ENCODE data around the gene OGFOD3.
A peak's percentile ranks its signal among the peaks of the same experiment; 100 is the strongest.
"Not testable (repeated sequence)": the region's sequence is repeated elsewhere in the genome, so short reads cannot be mapped to it uniquely, and the experiment has no call there.

The OGFOD3 gene

GRCh38 chr17:82424001-82424862 is 5.8 kb upstream of the OGFOD3 start:
- no peaks in the 10 kb centered on the region for H3K36me3 ChIP-seq (ENCODE audit: control insufficient read depth, low read depth, low read length)
- no peaks in the 10 kb centered on the region for H3K4me1 ChIP-seq (ENCODE audit: control insufficient read depth, low read depth, low read length)
- H3K9me3 ChIP-seq (ENCODE audit: control insufficient read depth, low read depth, low read length), result no peaks in the 10 kb centered on the region
- H3K9ac ChIP-seq (ENCODE audit: low read length), result no peak overlapping the region
- H3K27ac ChIP-seq (ENCODE audit: low read length), result no peak overlapping the region
- H3K27me3 ChIP-seq (ENCODE audit: control insufficient read depth, insufficient read depth, low read length), result peaks cover 3% of the 10 kb centered on the region
- no peak overlapping the region for H3K4me3 ChIP-seq (ENCODE audit: low read length)

GRCh38 chr17:82419540-82419939 is 1.2 kb upstream of the OGFOD3 start:
- Histone ChIP-seq H3K4me3 (ENCODE audit: low read length) (peak overlapping the region; percentile 88), H3K9ac (ENCODE audit: low read length) (peak overlapping the region; percentile 62), H3K27me3 (ENCODE audit: control insufficient read depth, insufficient read depth, low read length) (peaks cover 5% of the 10 kb centered on the region), H3K4me1 (ENCODE audit: control insufficient read depth, low read depth, low read length) (no peaks in the 10 kb centered on the region), H3K9me3 (ENCODE audit: control insufficient read depth, low read depth, low read length) (no peaks in the 10 kb centered on the region), H3K27ac (ENCODE audit: low read length) (no peak overlapping the region), H3K36me3 (ENCODE audit: control insufficient read depth, low read depth, low read length) (no peaks in the 10 kb centered on the region)

GRCh38 chr17:82416771-82417170 is 1.6 kb downstream of the OGFOD3 start:
- Histone ChIP-seq H3K27me3 (ENCODE audit: control insufficient read depth, insufficient read depth, low read length) (peaks cover 5% of the 10 kb centered on the region), H3K27ac (ENCODE audit: low read length) (no peak overlapping the region), H3K9ac (ENCODE audit: low read length) (no peak overlapping the region), H3K9me3 (ENCODE audit: control insufficient read depth, low read depth, low read length) (no peaks in the 10 kb centered on the region), H3K4me3 (ENCODE audit: low read length) (no peak overlapping the region), H3K36me3 (ENCODE audit: control insufficient read depth, low read depth, low read length) (no peaks in the 10 kb centered on the region), H3K4me1 (ENCODE audit: control insufficient read depth, low read depth, low read length) (no peaks in the 10 kb centered on the region)

GRCh38 chr17:82416264-82416663 is 2.1 kb downstream of the OGFOD3 start:
- Histone ChIP-seq H3K36me3 (ENCODE audit: control insufficient read depth, low read depth, low read length) (no peaks in the 10 kb centered on the region), H3K9me3 (ENCODE audit: control insufficient read depth, low read depth, low read length) (no peaks in the 10 kb centered on the region), H3K27me3 (ENCODE audit: control insufficient read depth, insufficient read depth, low read length) (peaks cover 5% of the 10 kb centered on the region), H3K4me3 (ENCODE audit: low read length) (no peak overlapping the region), H3K4me1 (ENCODE audit: control insufficient read depth, low read depth, low read length) (no peaks in the 10 kb centered on the region), H3K27ac (ENCODE audit: low read length) (no peak overlapping the region), H3K9ac (ENCODE audit: low read length) (no peak overlapping the region)

GRCh38 chr17:82415786-82416185 is 2.6 kb downstream of the OGFOD3 start:
- no peaks in the 10 kb centered on the region for H3K4me1 ChIP-seq (ENCODE audit: control insufficient read depth, low read depth, low read length)

GRCh38 chr17:82415336-82415735 is 3.0 kb downstream of the OGFOD3 start:
- Histone ChIP-seq H3K4me3 (ENCODE audit: low read length) (no peak overlapping the region), H3K27ac (ENCODE audit: low read length) (no peak overlapping the region), H3K27me3 (ENCODE audit: control insufficient read depth, insufficient read depth, low read length) (peaks cover 5% of the 10 kb centered on the region), H3K9ac (ENCODE audit: low read length) (no peak overlapping the region), H3K4me1 (ENCODE audit: control insufficient read depth, low read depth, low read length) (no peaks in the 10 kb centered on the region), H3K36me3 (ENCODE audit: control insufficient read depth, low read depth, low read length) (no peaks in the 10 kb centered on the region), H3K9me3 (ENCODE audit: control insufficient read depth, low read depth, low read length) (no peaks in the 10 kb centered on the region)

More at GRCh38 chr17:82415786-82416185, 2.6 kb downstream of the OGFOD3 start:
- H3K36me3 ChIP-seq (ENCODE audit: control insufficient read depth, low read depth, low read length), result no peaks in the 10 kb centered on the region
- H3K9ac ChIP-seq (ENCODE audit: low read length), result no peak overlapping the region
- peaks cover 5% of the 10 kb centered on the region for H3K27me3 ChIP-seq (ENCODE audit: control insufficient read depth, insufficient read depth, low read length)
- H3K9me3 ChIP-seq (ENCODE audit: control insufficient read depth, low read depth, low read length), result no peaks in the 10 kb centered on the region
- no peak overlapping the region for H3K27ac ChIP-seq (ENCODE audit: low read length)
- H3K4me3 ChIP-seq (ENCODE audit: low read length), result no peak overlapping the region

GRCh38 chr17:82414548-82415281 is 3.7 kb downstream of the OGFOD3 start:
- no peaks in the 10 kb centered on the region for H3K4me1 ChIP-seq (ENCODE audit: control insufficient read depth, low read depth, low read length)
- H3K36me3 ChIP-seq (ENCODE audit: control insufficient read depth, low read depth, low read length), result no peaks in the 10 kb centered on the region
- no peak overlapping the region for H3K4me3 ChIP-seq (ENCODE audit: low read length)
- H3K9me3 ChIP-seq (ENCODE audit: control insufficient read depth, low read depth, low read length), result no peaks in the 10 kb centered on the region
- H3K27me3 ChIP-seq (ENCODE audit: control insufficient read depth, insufficient read depth, low read length), result peaks cover 5% of the 10 kb centered on the region
- no peak overlapping the region for H3K9ac ChIP-seq (ENCODE audit: low read length)
- no peak overlapping the region for H3K27ac ChIP-seq (ENCODE audit: low read length)

- no peaks in the 10 kb centered on the region for H3K36me3 ChIP-seq (ENCODE audit: control insufficient read depth, low read depth, low read length)
- no peaks in the 10 kb centered on the region for H3K4me1 ChIP-seq (ENCODE audit: control insufficient read depth, low read depth, low read length)
- H3K27me3 ChIP-seq (ENCODE audit: control insufficient read depth, insufficient read depth, low read length), result no peaks in the 10 kb centered on the region
- no peak overlapping the region for H3K27ac ChIP-seq (ENCODE audit: low read length)
- H3K9ac ChIP-seq (ENCODE audit: low read length), result no peak overlapping the region
- H3K4me3 ChIP-seq (ENCODE audit: low read length), result no peak overlapping the region
- H3K9me3 ChIP-seq (ENCODE audit: control insufficient read depth, low read depth, low read length), result no peaks in the 10 kb centered on the region
Observed at GRCh38 chr17:82412535-82413520, 5.6 kb downstream of the OGFOD3 start.

GRCh38 chr17:82412081-82412480 is 6.3 kb downstream of the OGFOD3 start:
- not testable (repeated sequence) for H3K9me3 ChIP-seq (ENCODE audit: control insufficient read depth, low read depth, low read length); H3K4me3 ChIP-seq (ENCODE audit: low read length); H3K27me3 ChIP-seq (ENCODE audit: control insufficient read depth, insufficient read depth, low read length); H3K4me1 ChIP-seq (ENCODE audit: control insufficient read depth, low read depth, low read length); H3K27ac ChIP-seq (ENCODE audit: low read length); H3K9ac ChIP-seq (ENCODE audit: low read length); H3K36me3 ChIP-seq (ENCODE audit: control insufficient read depth, low read depth, low read length)

- Histone ChIP-seq H3K4me1 (ENCODE audit: control insufficient read depth, low read depth, low read length) (no peaks in the 10 kb centered on the region), H3K27me3 (ENCODE audit: control insufficient read depth, insufficient read depth, low read length) (no peaks in the 10 kb centered on the region), H3K27ac (ENCODE audit: low read length) (no peak overlapping the region), H3K4me3 (ENCODE audit: low read length) (no peak overlapping the region), H3K36me3 (ENCODE audit: control insufficient read depth, low read depth, low read length) (no peaks in the 10 kb centered on the region), H3K9me3 (ENCODE audit: control insufficient read depth, low read depth, low read length) (no peaks in the 10 kb centered on the region), H3K9ac (ENCODE audit: low read length) (no peak overlapping the region)
Observed at GRCh38 chr17:82411396-82412053, 6.9 kb downstream of the OGFOD3 start.
